ENCODE results near the gene OR11A1.

- TF ChIP-seq CTCF (IDR thresholded peaks at IDR 0.05; ENCODE audit: insufficient read depth, low read depth, low read length) = no peak
- TF ChIP-seq EZH2 (IDR thresholded peaks at IDR 0.05; ENCODE audit: insufficient read depth, low read length) = no peak
Observed at GRCh38 chr6:29456971-29457370, at the start of gene OR11A1, which contains the start of gene OR2H1.

Data from astrocyte (in vitro differentiated cells and primary cell).